ENCODE measurements around the gene C3orf62. TPM values are rescaled to one million over a fixed set of nuclear protein-coding genes. Genes with fewer than 3 reads are reported as not detected.
A peak's percentile ranks its signal among the peaks of the same experiment; 100 is the strongest.

Gene C3orf62
- total and polyA plus RNA-seq, 3 donors from 2014 or later: 14.1 to 48.6 (median 25.9) TPM

- H3K36me3 ChIP-seq (ENCODE audit: low read depth, missing control alignments): no peaks in the 10 kb centered on the region
- no peak for DNase-seq
- intact Hi-C loops (cut with DNase I; ENCODE audit: low total_unique reads): no loop called here
These were observed 23.6 kb upstream of the C3orf62 start for GRCh38 chr3:49300595-49300994.

GRCh38 chr3:49298511-49298910 lies 21.5 kb upstream of the C3orf62 start:
- intact Hi-C loops (cut with DNase I; ENCODE audit: low total_unique reads): no loop called here
- no peak for DNase-seq
- Histone ChIP-seq H3K27me3 (no peaks in the 10 kb centered on the region), H3K9me3 (no peaks in the 10 kb centered on the region), H3K4me1 (no peaks in the 10 kb centered on the region), H3K27ac (no peak overlapping the region), H3K36me3 (ENCODE audit: low read depth, missing control alignments) (no peaks in the 10 kb centered on the region), H3K4me3 (no peak overlapping the region)
- 84 to 90% methylated on average over 7 of the region's 7 CpGs for WGBS, 2 donors
- TF ChIP-seq POLR2A (IDR thresholded peaks at IDR 0.05) (no peak), CTCF (IDR thresholded peaks at IDR 0.05) (no peak)

More at GRCh38 chr3:49300595-49300994, 23.6 kb upstream of the C3orf62 start:
- H3K9me3 ChIP-seq: no peaks in the 10 kb centered on the region
- TF ChIP-seq POLR2A (IDR thresholded peaks at IDR 0.05): no peak
- no peak for TF ChIP-seq CTCF (IDR thresholded peaks at IDR 0.05)
- H3K27me3 ChIP-seq: no peaks in the 10 kb centered on the region
- H3K4me1 ChIP-seq: no peaks in the 10 kb centered on the region
- no peak overlapping the region for H3K27ac ChIP-seq
- 97 to 100% methylated on average over 3 of the region's 3 CpGs for WGBS, 2 donors
- no peak overlapping the region for H3K4me3 ChIP-seq

GRCh38 chr3:49296781-49297411 lies 19.9 kb upstream of the C3orf62 start:
- intact Hi-C loops (cut with DNase I; ENCODE audit: low total_unique reads): no loop called here
- H3K36me3 ChIP-seq (ENCODE audit: low read depth, missing control alignments): no peaks in the 10 kb centered on the region
- H3K4me3 ChIP-seq: no peak overlapping the region
- H3K4me1 ChIP-seq: no peaks in the 10 kb centered on the region
- no peaks in the 10 kb centered on the region for H3K27me3 ChIP-seq
- peak overlapping the region in 1 of 2 donors; percentile 57 for H3K27ac ChIP-seq
- 53 to 67% methylated on average over 2 of the region's 2 CpGs for WGBS, 2 donors
- no peak for TF ChIP-seq POLR2A (IDR thresholded peaks at IDR 0.05)
- DNase-seq: peak; percentile 69
- no peaks in the 10 kb centered on the region for H3K9me3 ChIP-seq

- TF ChIP-seq POLR2A (IDR thresholded peaks at IDR 0.05): no peak
- peak; percentile 28 to 67 (median 53) for TF ChIP-seq CTCF (IDR thresholded peaks at IDR 0.05)
- no peaks in the 10 kb centered on the region for H3K36me3 ChIP-seq (ENCODE audit: low read depth, missing control alignments)
- H3K4me1 ChIP-seq: no peaks in the 10 kb centered on the region
- WGBS, 2 donors: 76 to 81% methylated on average over 10 to 11 of the region's 11 CpGs
- H3K4me3 ChIP-seq: no peak overlapping the region
- H3K27me3 ChIP-seq: no peaks in the 10 kb centered on the region
- no peaks in the 10 kb centered on the region for H3K9me3 ChIP-seq
- intact Hi-C loops (cut with DNase I; ENCODE audit: low total_unique reads): no loop called here
- H3K27ac ChIP-seq: no peak overlapping the region
- DNase-seq: no peak
These were observed 18.5 kb upstream of the C3orf62 start for GRCh38 chr3:49295489-49296058.

- intact Hi-C loops (cut with DNase I; ENCODE audit: low total_unique reads): no loop called here
- Histone ChIP-seq H3K27me3 (no peaks in the 10 kb centered on the region), H3K36me3 (ENCODE audit: low read depth, missing control alignments) (no peaks in the 10 kb centered on the region), H3K27ac (no peak overlapping the region), H3K9me3 (no peaks in the 10 kb centered on the region), H3K4me3 (no peak overlapping the region), H3K4me1 (no peaks in the 10 kb centered on the region)
- 86 to 97% methylated on average over 7 to 8 of the region's 8 CpGs for WGBS, 2 donors
- TF ChIP-seq CTCF (IDR thresholded peaks at IDR 0.05) (no peak), POLR2A (IDR thresholded peaks at IDR 0.05) (no peak)
- DNase-seq: no peak
These were observed 17.3 kb upstream of the C3orf62 start for GRCh38 chr3:49294343-49294742.

Measured in testis (tissue), 3 donors.